SU-DHL-6 (cell line): ENCODE results near the gene F2R.
"Not testable (repeated sequence)": the region's sequence is repeated elsewhere in the genome, so short reads cannot be mapped to it uniquely, and the experiment has no call there.

ENCODE experiments used
- H2AFZ ChIP-seq: fragments of 200-600 bp; sonication (generic); 2 replicates; pipeline ENCODE4 v1.6.1; 2014; ENCODE audit warnings: low read depth, mild to moderate bottlenecking, moderate library complexity, mixed read lengths, antibody characterized with exemption, low read length; ENCODE audit not compliant: severe bottlenecking
- H3F3A ChIP-seq: fragments of 200-600 bp; shearing (Covaris generic); 2 replicates; pipeline ENCODE4 v1.6.0; 2016; ENCODE audit warnings: antibody characterized with exemption, mild to moderate bottlenecking; ENCODE audit not compliant: insufficient read depth
- H3K27ac ChIP-seq: fragments of 200-600 bp; sonication (generic); 2 replicates; pipeline ENCODE4 v1.5.1; 2016; ENCODE audit warnings: low read depth, mild to moderate bottlenecking, low read length, moderate library complexity, mixed read lengths
- H3K27me3 ChIP-seq: fragments of 200-600 bp; sonication (generic), shearing (Covaris generic); 2 replicates; pipeline ENCODE4 v1.6.0; 2014; ENCODE audit warnings: mild to moderate bottlenecking, low read length
- H3K36me3 ChIP-seq: fragments of 200-600 bp; sonication (generic); 2 replicates; pipeline ENCODE4 v1.6.1; 2014; ENCODE audit warnings: mild to moderate bottlenecking, low read length, mixed read lengths
- H3K4me2 ChIP-seq: fragments of 300-600, 200-600 bp; shearing (Covaris generic), sonication (generic); 2 replicates; pipeline ENCODE4 v1.6.0; 2014; ENCODE audit warnings: low read length, low read depth, mild to moderate bottlenecking; ENCODE audit not compliant: poor library complexity, severe bottlenecking
- H3K4me3 ChIP-seq: fragments of 200-600 bp; sonication (generic); 2 replicates; pipeline ENCODE4 v1.5.1; 2014; ENCODE audit warnings: antibody characterized with exemption, low read length, mild to moderate bottlenecking, mixed read lengths; ENCODE audit not compliant: insufficient read depth, poor library complexity, severe bottlenecking
- H3K79me2 ChIP-seq: fragments of 200-600 bp; sonication (generic); 2 replicates; pipeline ENCODE4 v1.6.1; 2014; ENCODE audit warnings: mild to moderate bottlenecking, low read length, moderate library complexity; ENCODE audit not compliant: insufficient read depth
- H3K9ac ChIP-seq: fragments of 200-600 bp; sonication (generic); 2 replicates; pipeline ENCODE4 v1.7.0; 2014; ENCODE audit warnings: mild to moderate bottlenecking, low read length
- H3K9me2 ChIP-seq: fragments of 200-600 bp; sonication (generic); replicated peaks from 2 replicates; pipeline ENCODE4 v1.6.1; 2014; ENCODE audit warnings: low read length; ENCODE audit not compliant: insufficient read depth
- H3K9me3 ChIP-seq: fragments of 200-600 bp; sonication (generic); 2 replicates; pipeline ENCODE4 v1.6.1; 2014; ENCODE audit warnings: low read length, mixed read lengths; ENCODE audit not compliant: insufficient read depth
- H4K20me1 ChIP-seq: fragments of 200-600 bp; sonication (generic); 2 replicates; pipeline ENCODE4 v1.6.1; 2014; ENCODE audit warnings: low read depth, mild to moderate bottlenecking, antibody characterized with exemption, low read length, moderate library complexity, mixed read lengths
- EZH2phosphoT487 ChIP-seq: fragments of 200-600 bp; sonication (generic), shearing (Covaris generic); conservative IDR thresholded peaks from 2 replicates; pipeline ENCODE4 v1.6.1; 2018; ENCODE audit warnings: mild to moderate bottlenecking, antibody characterized with exemption, low read length, moderate library complexity, mixed read lengths
- TF ChIP-seq, protein P1 (sequence below): fragments of 200-600 bp; sonication (generic); IDR thresholded peaks from one replicate; pipeline ENCODE4 v1.5.1; 2017; ENCODE audit warnings: antibody characterized with exemption, mild to moderate bottlenecking, low read length, moderate library complexity; ENCODE audit not compliant: insufficient read depth, poor library complexity, severe bottlenecking

F2R gene

GRCh38 chr5:76764374-76764773 is 48.4 kb downstream of the F2R start:
- Histone ChIP-seq H3F3A (no peaks in the 10 kb centered on the region), H4K20me1 (no peaks in the 10 kb centered on the region), H3K9ac (no peak overlapping the region), H3K4me3 (no peak overlapping the region), H3K9me3 (no peaks in the 10 kb centered on the region), H3K9me2 (no peaks in the 10 kb centered on the region), H3K27me3 (no peaks in the 10 kb centered on the region), H2AFZ (no peak overlapping the region), H3K27ac (no peak overlapping the region), H3K36me3 (no peaks in the 10 kb centered on the region), H3K79me2 (no peaks in the 10 kb centered on the region), H3K4me2 (no peak overlapping the region)
- no peak for TF ChIP-seq EZH2phosphoT487
- TF ChIP-seq, protein P1, sequence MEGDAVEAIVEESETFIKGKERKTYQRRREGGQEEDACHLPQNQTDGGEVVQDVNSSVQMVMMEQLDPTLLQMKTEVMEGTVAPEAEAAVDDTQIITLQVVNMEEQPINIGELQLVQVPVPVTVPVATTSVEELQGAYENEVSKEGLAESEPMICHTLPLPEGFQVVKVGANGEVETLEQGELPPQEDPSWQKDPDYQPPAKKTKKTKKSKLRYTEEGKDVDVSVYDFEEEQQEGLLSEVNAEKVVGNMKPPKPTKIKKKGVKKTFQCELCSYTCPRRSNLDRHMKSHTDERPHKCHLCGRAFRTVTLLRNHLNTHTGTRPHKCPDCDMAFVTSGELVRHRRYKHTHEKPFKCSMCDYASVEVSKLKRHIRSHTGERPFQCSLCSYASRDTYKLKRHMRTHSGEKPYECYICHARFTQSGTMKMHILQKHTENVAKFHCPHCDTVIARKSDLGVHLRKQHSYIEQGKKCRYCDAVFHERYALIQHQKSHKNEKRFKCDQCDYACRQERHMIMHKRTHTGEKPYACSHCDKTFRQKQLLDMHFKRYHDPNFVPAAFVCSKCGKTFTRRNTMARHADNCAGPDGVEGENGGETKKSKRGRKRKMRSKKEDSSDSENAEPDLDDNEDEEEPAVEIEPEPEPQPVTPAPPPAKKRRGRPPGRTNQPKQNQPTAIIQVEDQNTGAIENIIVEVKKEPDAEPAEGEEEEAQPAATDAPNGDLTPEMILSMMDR, result no peak

GRCh38 chr5:76765249-76765648 is 49.3 kb downstream of the F2R start:
- Histone ChIP-seq H3K9ac (no peak overlapping the region), H3F3A (no peaks in the 10 kb centered on the region), H2AFZ (no peak overlapping the region), H3K4me2 (no peak overlapping the region), H3K9me2 (no peaks in the 10 kb centered on the region), H3K9me3 (no peaks in the 10 kb centered on the region), H3K4me3 (no peak overlapping the region), H3K27me3 (no peaks in the 10 kb centered on the region), H3K36me3 (no peaks in the 10 kb centered on the region), H3K79me2 (no peaks in the 10 kb centered on the region), H4K20me1 (no peaks in the 10 kb centered on the region), H3K27ac (no peak overlapping the region)
- TF ChIP-seq, protein P1, result no peak
- TF ChIP-seq EZH2phosphoT487, result no peak

DNA sequence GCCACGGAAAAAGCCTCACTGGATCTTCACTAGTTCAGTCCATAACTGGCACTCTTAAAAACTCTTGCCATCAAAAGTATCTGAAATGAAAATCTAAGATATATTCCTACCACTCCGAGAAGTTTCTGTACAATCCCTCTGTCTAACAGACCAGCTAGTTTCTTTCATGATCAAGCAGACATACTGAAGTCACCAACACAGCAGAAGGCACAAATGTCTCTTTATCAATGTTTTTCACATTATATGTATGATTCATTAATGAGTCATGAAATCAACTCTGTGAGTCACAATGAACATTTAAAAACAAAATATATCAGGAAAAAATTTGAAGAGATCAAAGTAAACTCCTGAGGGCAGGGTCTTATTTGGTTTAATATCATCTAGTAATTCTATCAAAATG is 50.8 kb downstream of the F2R start:
- H3K27ac ChIP-seq, result no peak overlapping the region
- no peaks in the 10 kb centered on the region for H4K20me1 ChIP-seq
- no peaks in the 10 kb centered on the region for H3K27me3 ChIP-seq
- TF ChIP-seq, protein P1, result no peak
- no peak for TF ChIP-seq EZH2phosphoT487
- H3K9me3 ChIP-seq, result no peaks in the 10 kb centered on the region
- no peak overlapping the region for H3K4me2 ChIP-seq
- H3K4me3 ChIP-seq, result no peak overlapping the region
- H3K9me2 ChIP-seq, result no peaks in the 10 kb centered on the region
- no peak overlapping the region for H3K9ac ChIP-seq
- no peaks in the 10 kb centered on the region for H3K79me2 ChIP-seq
- no peak overlapping the region for H2AFZ ChIP-seq
- H3K36me3 ChIP-seq, result no peaks in the 10 kb centered on the region
- H3F3A ChIP-seq, result no peaks in the 10 kb centered on the region

GRCh38 chr5:76771041-76771440 is 55.1 kb downstream of the F2R start:
- H4K20me1 ChIP-seq, H3K9me3 ChIP-seq, H2AFZ ChIP-seq, H3K27me3 ChIP-seq, H3K4me3 ChIP-seq, H3K9me2 ChIP-seq, H3K4me2 ChIP-seq, H3K9ac ChIP-seq, H3F3A ChIP-seq, H3K36me3 ChIP-seq, H3K79me2 ChIP-seq, H3K27ac ChIP-seq: not testable (repeated sequence)
